ENCODE data around the gene KAT6B. TPM values are rescaled to one million over a fixed set of nuclear protein-coding genes. Genes with fewer than 3 reads are reported as not detected.

KAT6B gene
- total and polyA plus RNA-seq, 10 of the 15 experiments (the other 5 are each of a cell fraction or from before 2014, with no cell fraction given), result 2.7 to 22.6 (median 15.7) TPM

- ChIA-PET RAD21 (ENCODE audit: unreplicated experiment) (interaction anchor here (1.0 to 1.6 kb wide), 7 partner anchors 17 to 154 kb away, joined by 3 to 5 read pairs (median 3); no protein-coding TSS in a partner anchor), CTCF (interaction anchor here (1.0 to 2.8 kb wide), 4 partner anchors 48 to 196 kb away, joined by 3 to 17 read pairs (median 4); no protein-coding TSS in a partner anchor), POLR2A (interaction anchor here (0.6 kb wide), 1 partner anchor 643 kb away, joined by 7 read pairs; no protein-coding TSS in a partner anchor), SMC1A (ENCODE audit: uncharacterized antibody, unreplicated experiment) (interaction anchor here (0.6 to 4.6 kb wide), 15 partner anchors 29 to 580 kb away, joined by 3 to 22 read pairs (median 3); no protein-coding TSS in a partner anchor)
- 72% methylated on average over 4 of the region's 4 CpGs for WGBS (ENCODE audit: insufficient coverage, insufficient replicate concordance, low lambda C conversion rate, missing lambda C conversion rate)
- Histone ChIP-seq H3K36me3 (ENCODE audit: control insufficient read depth in 2 of 2, insufficient read depth in 2 of 2, low read length in 1 of 2) (no peaks in the 10 kb centered on the region), H4K20me1 (ENCODE audit: control insufficient read depth, insufficient read depth) (no peaks in the 10 kb centered on the region), H3K4me2 (ENCODE audit: control insufficient read depth, insufficient read depth) (peak overlapping the region; percentile 94), H3K79me2 (ENCODE audit: control insufficient read depth, insufficient read depth, low read length) (peaks cover 24% of the 10 kb centered on the region), H3K9ac (ENCODE audit: control insufficient read depth, insufficient read depth, low read length) (no peak overlapping the region), H3K9me3 (replicated peaks; ENCODE audit: control insufficient read depth, insufficient read depth, low read length) (no peaks in the 10 kb centered on the region), H3K4me3 (peak overlapping the region; percentile 88; the same call in 1 of the 2 replicates), H2AFZ (ENCODE audit: control insufficient read depth, low read depth, low read length) (no peak overlapping the region), H3K27me3 (replicated peaks in 1 of 2; ENCODE audit: control insufficient read depth in 2 of 2, insufficient read depth in 2 of 2, low read length in 1 of 2) (no peaks in the 10 kb centered on the region), H3K4me1 (ENCODE audit: control insufficient read depth, insufficient read depth, low read length) (peaks cover 9% of the 10 kb centered on the region; the same call in 1 of the 2 replicates), H3K27ac (ENCODE audit: control insufficient read depth, insufficient read depth) (0 out of 2 replicates have a peak overlapping the region, but pooled peaks have one; percentile 91)
- in situ Hi-C loops (cut with MboI) (no loop called here), intact Hi-C loops (cut with micrococcal nuclease; ENCODE audit: unreplicated experiment) (loop anchor here (10.0 kb wide), 2 partner anchors 399 to 669 kb away; partner anchors contain the start of genes ADK and AP3M1)
- DNase-seq (ENCODE audit: low read depth, low spot score) (no peak), ATAC-seq (no peak), FAIRE-seq (no peak)
- BruUV-seq (replicated peaks), result no TSS peak
- TF ChIP-seq, protein P1, sequence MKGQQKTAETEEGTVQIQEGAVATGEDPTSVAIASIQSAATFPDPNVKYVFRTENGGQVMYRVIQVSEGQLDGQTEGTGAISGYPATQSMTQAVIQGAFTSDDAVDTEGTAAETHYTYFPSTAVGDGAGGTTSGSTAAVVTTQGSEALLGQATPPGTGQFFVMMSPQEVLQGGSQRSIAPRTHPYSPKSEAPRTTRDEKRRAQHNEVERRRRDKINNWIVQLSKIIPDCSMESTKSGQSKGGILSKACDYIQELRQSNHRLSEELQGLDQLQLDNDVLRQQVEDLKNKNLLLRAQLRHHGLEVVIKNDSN (IDR thresholded peaks at IDR 0.05; ENCODE audit: borderline replicate concordance, extremely low read length, insufficient read depth, low read depth, low read length), result no peak
- TF ChIP-seq EP300 (IDR thresholded peaks at IDR 0.05; ENCODE audit: borderline replicate concordance in 1 of 2, control insufficient read depth in 1 of 2, low read depth in 2 of 2, low read length in 2 of 2) (no peak), CHD4 (IDR thresholded peaks at IDR 0.05) (no peak), CBX3 (IDR thresholded peaks at IDR 0.05; ENCODE audit: borderline replicate concordance, low read depth) (no peak), SPI1 (IDR thresholded peaks at IDR 0.05; ENCODE audit: borderline replicate concordance, insufficient read depth, low read depth, low read length) (no peak), TAF1 (IDR thresholded peaks at IDR 0.05; ENCODE audit: borderline replicate concordance, low read depth, low read length) (no peak), JUNB (IDR thresholded peaks at IDR 0.05) (no peak), PAX8 (IDR thresholded peaks at IDR 0.05) (no peak), STAT1 (conservative IDR thresholded peaks at IDR 0.05) (no peak), SREBF2 (IDR thresholded peaks at IDR 0.05; ENCODE audit: low read length) (no peak), ZNF592 (IDR thresholded peaks at IDR 0.05) (no peak), POLR2A (IDR thresholded peaks at IDR 0.05; ENCODE audit: low read depth, low read length) (no peak)
- TF ChIP-seq, protein P2, sequence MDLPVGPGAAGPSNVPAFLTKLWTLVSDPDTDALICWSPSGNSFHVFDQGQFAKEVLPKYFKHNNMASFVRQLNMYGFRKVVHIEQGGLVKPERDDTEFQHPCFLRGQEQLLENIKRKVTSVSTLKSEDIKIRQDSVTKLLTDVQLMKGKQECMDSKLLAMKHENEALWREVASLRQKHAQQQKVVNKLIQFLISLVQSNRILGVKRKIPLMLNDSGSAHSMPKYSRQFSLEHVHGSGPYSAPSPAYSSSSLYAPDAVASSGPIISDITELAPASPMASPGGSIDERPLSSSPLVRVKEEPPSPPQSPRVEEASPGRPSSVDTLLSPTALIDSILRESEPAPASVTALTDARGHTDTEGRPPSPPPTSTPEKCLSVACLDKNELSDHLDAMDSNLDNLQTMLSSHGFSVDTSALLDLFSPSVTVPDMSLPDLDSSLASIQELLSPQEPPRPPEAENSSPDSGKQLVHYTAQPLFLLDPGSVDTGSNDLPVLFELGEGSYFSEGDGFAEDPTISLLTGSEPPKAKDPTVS (IDR thresholded peaks at IDR 0.05; ENCODE audit: low read depth, low read length), result no peak
Observed at GRCh38 chr10:74823791-74824183, 2.6 kb upstream of the KAT6B start.
